GM10266 (cell line): ENCODE data around the gene KCNQ1.

Experiments used
- DNase-seq: peaks from one replicate; pipeline ENCODE4 v3.0.0; 2012; ENCODE audit errors: extremely low spot score
- TF ChIP-seq, protein P1 (sequence below): IDR thresholded peaks from 2 replicates; pipeline ENCODE4 v1.5.1; 2012; ENCODE audit warnings: mild to moderate bottlenecking, low read depth; ENCODE audit not compliant: control insufficient read depth, insufficient read depth; ENCODE audit errors: missing control alignments

The KCNQ1 gene

DNA sequence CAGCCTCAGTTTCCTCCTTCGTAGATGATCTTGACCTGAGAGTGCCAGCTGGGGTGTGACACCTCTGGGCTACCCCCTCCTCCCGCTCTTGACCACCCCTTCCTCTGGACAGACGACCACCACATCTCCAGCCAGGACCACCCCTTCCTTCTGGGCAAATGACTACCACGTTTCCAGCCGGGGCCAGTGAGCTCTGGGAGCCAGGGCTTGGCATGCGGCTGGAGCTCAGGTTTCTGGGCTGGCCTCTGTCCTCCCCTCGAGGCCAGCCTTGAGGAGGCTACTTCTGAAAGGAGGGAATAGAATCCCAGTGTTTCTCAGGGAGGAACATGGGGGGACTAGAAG lies 134.1 kb downstream of the KCNQ1 start:
- no peak for DNase-seq
- TF ChIP-seq, protein P1, sequence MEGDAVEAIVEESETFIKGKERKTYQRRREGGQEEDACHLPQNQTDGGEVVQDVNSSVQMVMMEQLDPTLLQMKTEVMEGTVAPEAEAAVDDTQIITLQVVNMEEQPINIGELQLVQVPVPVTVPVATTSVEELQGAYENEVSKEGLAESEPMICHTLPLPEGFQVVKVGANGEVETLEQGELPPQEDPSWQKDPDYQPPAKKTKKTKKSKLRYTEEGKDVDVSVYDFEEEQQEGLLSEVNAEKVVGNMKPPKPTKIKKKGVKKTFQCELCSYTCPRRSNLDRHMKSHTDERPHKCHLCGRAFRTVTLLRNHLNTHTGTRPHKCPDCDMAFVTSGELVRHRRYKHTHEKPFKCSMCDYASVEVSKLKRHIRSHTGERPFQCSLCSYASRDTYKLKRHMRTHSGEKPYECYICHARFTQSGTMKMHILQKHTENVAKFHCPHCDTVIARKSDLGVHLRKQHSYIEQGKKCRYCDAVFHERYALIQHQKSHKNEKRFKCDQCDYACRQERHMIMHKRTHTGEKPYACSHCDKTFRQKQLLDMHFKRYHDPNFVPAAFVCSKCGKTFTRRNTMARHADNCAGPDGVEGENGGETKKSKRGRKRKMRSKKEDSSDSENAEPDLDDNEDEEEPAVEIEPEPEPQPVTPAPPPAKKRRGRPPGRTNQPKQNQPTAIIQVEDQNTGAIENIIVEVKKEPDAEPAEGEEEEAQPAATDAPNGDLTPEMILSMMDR = no peak

GRCh38 chr11:2579315-2580060 lies 134.7 kb downstream of the KCNQ1 start:
- no peak for DNase-seq

DNA sequence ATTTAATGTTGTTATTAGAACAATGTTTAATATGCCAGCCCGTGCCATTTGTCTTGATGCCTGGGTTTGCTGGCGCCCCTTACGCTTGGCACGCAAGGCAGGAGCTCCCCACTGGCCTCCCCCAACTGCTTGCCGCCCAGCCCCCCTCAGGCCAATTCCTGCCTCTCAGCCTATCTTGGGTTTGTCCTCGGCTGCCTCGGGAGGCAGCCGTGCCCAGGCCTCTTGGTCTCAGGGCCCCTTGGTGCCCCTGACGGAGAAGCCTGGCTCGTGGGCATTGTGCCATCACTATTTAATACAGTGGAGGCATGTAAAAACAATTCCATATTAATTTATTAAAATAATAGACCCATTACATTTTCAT lies 135.2 kb downstream of the KCNQ1 start:
- DNase-seq = no peak
- TF ChIP-seq, protein P1 = no peak

More at GRCh38 chr11:2579315-2580060, 134.7 kb downstream of the KCNQ1 start:
- TF ChIP-seq, protein P1 = no peak

DNA sequence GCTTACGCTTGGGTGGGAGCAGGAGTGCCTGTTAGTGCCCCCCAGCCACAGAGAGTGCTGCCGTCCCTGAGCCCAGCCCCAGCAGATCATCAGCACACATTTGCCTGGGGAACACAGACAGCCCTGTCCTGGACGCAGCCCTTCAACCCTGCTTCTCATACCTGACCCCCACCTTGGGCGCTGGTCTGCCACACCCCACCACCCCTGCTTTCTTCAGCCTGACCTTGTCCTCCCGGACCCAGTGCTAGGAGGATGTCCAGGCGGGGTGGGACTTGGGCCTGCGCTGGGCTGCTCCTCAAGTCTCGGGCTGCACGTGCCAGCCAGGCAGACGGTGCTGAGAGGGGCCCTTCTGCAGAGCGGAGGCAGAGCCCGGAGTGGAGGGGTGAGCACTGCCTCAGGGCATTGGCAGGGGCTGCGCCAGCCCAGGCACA lies 135.8 kb downstream of the KCNQ1 start:
- DNase-seq = no peak
- TF ChIP-seq, protein P1 = no peak

DNA sequence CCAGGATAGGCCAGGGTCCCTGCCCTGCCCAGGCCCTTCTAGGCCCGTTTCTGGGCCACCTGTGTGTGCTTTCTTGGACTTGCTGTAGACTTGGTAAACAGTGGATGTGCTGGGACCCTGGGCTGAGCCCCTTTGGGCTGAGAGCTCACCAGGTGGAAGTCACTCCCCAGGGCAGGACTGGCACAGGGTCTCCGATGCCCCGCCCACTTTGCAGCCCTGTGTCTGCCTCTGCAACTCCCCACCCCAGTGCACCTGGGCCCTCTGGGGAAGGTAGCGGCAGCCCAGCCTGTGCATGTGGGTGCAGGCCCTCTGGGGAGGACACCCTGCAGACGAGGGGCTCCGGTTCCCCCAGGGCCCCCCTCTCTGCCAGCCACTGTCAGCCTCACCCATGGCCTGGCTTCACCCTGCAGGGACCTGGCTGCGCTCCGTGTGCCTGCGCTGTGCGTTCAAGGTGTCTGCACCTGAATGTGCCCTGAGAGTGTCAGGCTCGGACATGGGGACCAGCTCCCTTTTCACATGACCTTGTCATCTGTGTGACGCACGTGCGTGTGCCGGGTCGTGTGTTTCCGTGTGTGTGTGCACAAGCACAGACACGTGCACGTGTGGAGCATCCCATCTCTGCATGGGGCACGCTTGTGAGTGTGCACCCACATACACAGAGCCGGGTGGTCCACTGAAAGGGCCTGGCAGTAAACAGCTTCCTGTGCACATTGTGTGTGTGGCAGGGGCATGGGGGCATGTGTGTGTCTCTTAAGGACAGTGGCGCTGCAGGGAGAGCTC lies 136.5 kb downstream of the KCNQ1 start:
- TF ChIP-seq, protein P1 = no peak
- no peak for DNase-seq

DNA sequence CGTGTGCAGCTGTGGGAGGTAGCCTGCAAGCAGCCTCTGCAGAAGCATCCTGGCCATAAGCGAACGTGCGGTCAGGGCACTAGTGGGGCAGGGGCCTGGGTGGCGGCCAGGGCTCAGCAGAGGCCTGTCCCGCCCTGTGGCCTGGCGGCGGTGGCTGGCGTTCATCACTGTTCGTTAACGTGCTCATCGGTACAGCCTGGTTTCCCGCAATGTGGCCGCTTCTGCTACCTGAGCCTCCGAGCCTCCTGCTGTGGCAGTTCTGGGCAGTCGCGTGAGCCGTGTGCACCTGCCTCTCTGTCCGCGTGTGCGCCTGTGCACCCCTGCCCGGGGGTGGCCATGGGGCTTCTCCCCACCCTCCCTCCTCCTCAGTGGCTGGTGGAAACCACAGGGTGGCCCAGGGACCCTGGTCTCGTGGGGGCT lies 137.1 kb downstream of the KCNQ1 start:
- TF ChIP-seq, protein P1 = no peak
- no peak for DNase-seq
